Dedifferentiated amniotic fluid mesenchymal stem cell (primary cell): ENCODE data around the gene SYPL2.
A peak's percentile ranks its signal among the peaks of the same experiment; 100 is the strongest.
"Not testable (repeated sequence)": the region's sequence is repeated elsewhere in the genome, so short reads cannot be mapped to it uniquely, and the experiment has no call there.

Experiments used
- DNase-seq: peaks from one replicate; pipeline ENCODE4 v3.0.0-alpha.2; 2016; ENCODE audit errors: extremely low spot score

SYPL2 gene

GRCh38 chr1:109470245-109470644 is 3.9 kb downstream of the SYPL2 start:
- DNase-seq = no peak

GRCh38 chr1:109472779-109473178 is 6.4 kb downstream of the SYPL2 start:
- no peak for DNase-seq

- not testable (repeated sequence) for DNase-seq
Observed at GRCh38 chr1:109473284-109474057, 7.1 kb downstream of the SYPL2 start.

GRCh38 chr1:109474697-109475096 is 8.4 kb downstream of the SYPL2 start:
- no peak for DNase-seq

GRCh38 chr1:109475261-109475660 is 8.9 kb downstream of the SYPL2 start:
- no peak for DNase-seq

- no peak for DNase-seq
Observed at GRCh38 chr1:109476825-109477224, 10.5 kb downstream of the SYPL2 start.

GRCh38 chr1:109477821-109478220 is 11.5 kb downstream of the SYPL2 start:
- no peak for DNase-seq

- no peak for DNase-seq
Observed at GRCh38 chr1:109478806-109479205, 12.5 kb downstream of the SYPL2 start.

GRCh38 chr1:109479311-109479710 is 13.0 kb downstream of the SYPL2 start:
- no peak for DNase-seq

GRCh38 chr1:109479901-109480300 is 13.6 kb downstream of the SYPL2 start:
- no peak for DNase-seq

GRCh38 chr1:109481646-109482045 is 15.3 kb downstream of the SYPL2 start:
- DNase-seq = no peak

GRCh38 chr1:109482242-109482641 is 15.9 kb downstream of the SYPL2 start:
- no peak for DNase-seq

- no peak for DNase-seq
Observed at GRCh38 chr1:109482791-109483671, 16.7 kb downstream of the SYPL2 start.

GRCh38 chr1:109483672-109484518 is 17.5 kb downstream of the SYPL2 start, which contains the start of gene ATXN7L2:
TSS of gene ATXN7L2 (plus strand) at chr1:109483905. CDS start at chr1:109483954, 49 bp downstream.
- DNase-seq = peak; percentile 84

GRCh38 chr1:109484519-109484975 is 18.2 kb downstream of the SYPL2 start:
- DNase-seq = no peak

GRCh38 chr1:109485001-109485400 is 18.7 kb downstream of the SYPL2 start:
- no peak for DNase-seq

GRCh38 chr1:109487261-109487660 is 20.9 kb downstream of the SYPL2 start:
- DNase-seq = no peak

GRCh38 chr1:109488201-109488600 is 21.9 kb downstream of the SYPL2 start:
- DNase-seq = no peak

- DNase-seq = no peak
Observed at GRCh38 chr1:109488696-109489095, 22.4 kb downstream of the SYPL2 start.

GRCh38 chr1:109490029-109490933 is 23.9 kb downstream of the SYPL2 start:
- DNase-seq = peak; percentile 77

- no peak for DNase-seq
Observed at GRCh38 chr1:109490934-109491302, 24.6 kb downstream of the SYPL2 start.
